Suprapubic skin (tissue), 4 donors: ENCODE results near the gene TCTN1. TPM values are rescaled to one million over a fixed set of nuclear protein-coding genes. Genes with fewer than 3 reads are reported as not detected.
"Not testable (repeated sequence)": the region's sequence is repeated elsewhere in the genome, so short reads cannot be mapped to it uniquely, and the experiment has no call there.

Experiments used
- DNase-seq, 2 donors: peaks; one replicate each; pipeline ENCODE4 v3.0.0-alpha.2; 2019; ENCODE audit warnings: low spot score in 2 of 2
- H3K27ac ChIP-seq: fragments of 200-600 bp; sonication (generic); one replicate; pipeline ENCODE4 v1.5.1; 2019
- H3K27me3 ChIP-seq: fragments of 200-600 bp; sonication (generic); one replicate; pipeline ENCODE4 v1.5.1; 2019
- H3K36me3 ChIP-seq: fragments of 200-600 bp; sonication (generic); one replicate; pipeline ENCODE4 v1.5.1; 2019
- H3K4me1 ChIP-seq: fragments of 200-600 bp; sonication (generic); one replicate; pipeline ENCODE4 v1.5.1; 2019
- H3K4me3 ChIP-seq: fragments of 200-600 bp; sonication (generic); one replicate; pipeline ENCODE4 v1.5.1; 2019; ENCODE audit warnings: mild to moderate bottlenecking
- H3K9me3 ChIP-seq: fragments of 200-600 bp; sonication (generic); one replicate; pipeline ENCODE4 v1.5.1; 2019
- EP300 ChIP-seq: sonication (generic); formaldehyde crosslinking; IDR thresholded peaks from one replicate; pipeline ENCODE4 v1.6.1; 2017; ENCODE audit warnings: antibody characterized with exemption
- POLR2A ChIP-seq, 2 donors: fragments of 450-650 bp; IDR thresholded peaks; one replicate each; pipeline ENCODE4 v1.6.1; 2017; ENCODE audit warnings: antibody characterized with exemption in 2 of 2, mild to moderate bottlenecking in 2 of 2, moderate library complexity in 2 of 2
- POLR2AphosphoS5 ChIP-seq, 3 donors: sonication (generic); formaldehyde crosslinking; IDR thresholded peaks; one replicate each; pipeline ENCODE4 v1.6.1; 2017; ENCODE audit warnings: antibody characterized with exemption in 3 of 3
- WGBS: methylation state at CpG from one replicate; pipeline ENCODE4 v1.1.5; 2018; 5-methylcytosine and 5-hydroxymethylcytosine counted together
- total RNA-seq, 4 donors: library from RNA; depleted of rRNA; stranded (reverse); fragments of >200 nt; gene quantifications; one replicate each; pipeline ENCODE4 v1.1.0, GENCODE V29; 2016
- TF ChIP-seq, protein P1 (sequence below), 2 donors: fragments of 200-600 bp in 1 of 2; fragments of 450-650 bp in 1 of 2; sonication (generic) in 1 of 2; IDR thresholded peaks; one replicate each; pipeline ENCODE4 v1.5.1; 2016 to 2019; ENCODE audit warnings: antibody characterized with exemption in 2 of 2, mild to moderate bottlenecking in 1 of 2, moderate library complexity in 1 of 2

TCTN1 gene
- total RNA-seq, 4 donors from 2014 or later = 18.9 to 46.4 (median 28.4) TPM

DNA sequence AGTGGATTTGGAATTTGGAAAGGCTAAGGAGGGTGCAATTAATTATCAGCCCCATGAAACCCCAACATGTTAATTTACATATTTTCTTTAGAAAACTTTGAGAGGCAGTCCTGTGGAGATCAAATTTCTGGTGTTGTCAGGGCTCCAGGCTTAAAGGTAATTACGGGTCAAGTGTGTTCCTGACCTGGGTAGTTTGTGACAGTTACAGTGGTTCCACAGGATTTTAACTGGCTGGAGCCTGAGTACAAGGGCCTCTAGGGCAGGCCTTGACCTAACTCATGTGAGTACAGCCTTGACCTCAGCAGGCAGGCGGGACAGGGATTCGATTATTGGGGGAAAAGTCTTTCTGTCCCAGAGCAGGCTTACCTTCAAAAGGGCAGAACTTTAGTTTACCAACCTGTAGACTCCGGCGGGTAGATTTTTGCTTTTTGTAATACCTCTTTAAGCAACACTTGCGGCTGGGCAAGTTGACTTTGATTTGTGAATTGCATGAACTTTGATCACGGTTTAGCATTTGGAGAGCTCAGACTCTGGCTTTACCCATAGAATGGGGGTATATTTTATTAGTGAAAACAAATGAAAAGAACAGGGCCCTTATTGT lies 22.4 kb upstream of the TCTN1 start:
- Histone ChIP-seq H3K27ac (peak overlapping the region; percentile 61), H3K4me3 (no peak overlapping the region), H3K4me1 (peaks cover 19% of the 10 kb centered on the region), H3K9me3 (no peaks in the 10 kb centered on the region), H3K36me3 (no peaks in the 10 kb centered on the region), H3K27me3 (no peaks in the 10 kb centered on the region)
- TF ChIP-seq EP300 = no peak
- no peak for TF ChIP-seq POLR2AphosphoS5 (IDR thresholded peaks at IDR 0.05)
- no peak for TF ChIP-seq POLR2A (IDR thresholded peaks at IDR 0.05)
- TF ChIP-seq, protein P1, sequence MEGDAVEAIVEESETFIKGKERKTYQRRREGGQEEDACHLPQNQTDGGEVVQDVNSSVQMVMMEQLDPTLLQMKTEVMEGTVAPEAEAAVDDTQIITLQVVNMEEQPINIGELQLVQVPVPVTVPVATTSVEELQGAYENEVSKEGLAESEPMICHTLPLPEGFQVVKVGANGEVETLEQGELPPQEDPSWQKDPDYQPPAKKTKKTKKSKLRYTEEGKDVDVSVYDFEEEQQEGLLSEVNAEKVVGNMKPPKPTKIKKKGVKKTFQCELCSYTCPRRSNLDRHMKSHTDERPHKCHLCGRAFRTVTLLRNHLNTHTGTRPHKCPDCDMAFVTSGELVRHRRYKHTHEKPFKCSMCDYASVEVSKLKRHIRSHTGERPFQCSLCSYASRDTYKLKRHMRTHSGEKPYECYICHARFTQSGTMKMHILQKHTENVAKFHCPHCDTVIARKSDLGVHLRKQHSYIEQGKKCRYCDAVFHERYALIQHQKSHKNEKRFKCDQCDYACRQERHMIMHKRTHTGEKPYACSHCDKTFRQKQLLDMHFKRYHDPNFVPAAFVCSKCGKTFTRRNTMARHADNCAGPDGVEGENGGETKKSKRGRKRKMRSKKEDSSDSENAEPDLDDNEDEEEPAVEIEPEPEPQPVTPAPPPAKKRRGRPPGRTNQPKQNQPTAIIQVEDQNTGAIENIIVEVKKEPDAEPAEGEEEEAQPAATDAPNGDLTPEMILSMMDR (IDR thresholded peaks at IDR 0.05) = no peak
- 80% methylated on average over 7 of the region's 7 CpGs for WGBS
- no peak for DNase-seq

DNA sequence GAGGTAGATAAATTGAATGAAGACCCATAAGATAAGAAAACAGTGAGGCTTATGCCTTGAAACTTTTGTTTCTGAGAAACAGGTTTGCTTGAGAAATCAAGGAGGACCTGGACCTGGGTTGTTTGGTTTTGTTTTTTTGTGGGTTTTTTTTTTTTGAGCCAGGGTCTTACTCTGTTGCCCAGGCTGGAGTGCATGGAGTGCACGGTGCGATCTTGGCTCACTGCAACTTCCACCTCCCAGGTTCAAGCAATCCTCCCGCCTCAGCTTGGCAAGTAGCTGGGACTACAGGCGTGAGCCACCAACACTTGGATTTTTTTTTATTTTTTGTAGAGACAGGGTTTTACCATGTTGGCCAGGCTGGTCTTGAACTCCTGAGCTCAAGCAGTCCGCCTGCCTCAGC lies 21.9 kb upstream of the TCTN1 start:
- H3K27ac ChIP-seq = no peak overlapping the region
- no peaks in the 10 kb centered on the region for H3K36me3 ChIP-seq
- peaks cover 19% of the 10 kb centered on the region for H3K4me1 ChIP-seq
- no peaks in the 10 kb centered on the region for H3K9me3 ChIP-seq
- no peak for TF ChIP-seq EP300
- no peak for TF ChIP-seq POLR2AphosphoS5 (IDR thresholded peaks at IDR 0.05)
- no peak for TF ChIP-seq POLR2A (IDR thresholded peaks at IDR 0.05)
- TF ChIP-seq, protein P1 (IDR thresholded peaks at IDR 0.05) = no peak
- no peak overlapping the region for H3K4me3 ChIP-seq
- DNase-seq = no peak
- no peaks in the 10 kb centered on the region for H3K27me3 ChIP-seq
- 92% methylated on average over 5 of the region's 5 CpGs for WGBS

DNA sequence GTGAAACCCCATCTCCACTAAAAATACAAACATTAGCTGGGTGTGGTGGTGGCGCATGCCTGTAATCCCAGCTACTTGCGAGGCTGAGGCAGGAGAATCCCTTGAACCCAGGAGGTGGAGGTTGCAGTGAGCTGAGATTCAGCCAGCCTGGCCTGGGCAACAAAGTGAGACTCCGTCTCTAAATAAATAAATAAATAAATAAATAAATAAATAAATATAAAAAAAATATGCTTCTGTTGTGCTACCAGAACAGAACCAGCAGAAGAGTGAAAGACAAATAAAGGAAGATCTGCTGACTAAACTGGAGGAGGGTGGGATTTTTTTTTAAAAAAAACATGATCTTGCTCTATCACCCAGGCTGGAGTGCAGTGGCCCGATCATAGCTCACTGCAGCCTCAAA lies 21.0 kb upstream of the TCTN1 start:
- H3K36me3 ChIP-seq, DNase-seq, H3K9me3 ChIP-seq, H3K27ac ChIP-seq, H3K4me3 ChIP-seq, H3K27me3 ChIP-seq: not testable (repeated sequence)
- WGBS = 88% methylated on average over 4 of the region's 4 CpGs
- peaks cover 19% of the 10 kb centered on the region for H3K4me1 ChIP-seq

DNA sequence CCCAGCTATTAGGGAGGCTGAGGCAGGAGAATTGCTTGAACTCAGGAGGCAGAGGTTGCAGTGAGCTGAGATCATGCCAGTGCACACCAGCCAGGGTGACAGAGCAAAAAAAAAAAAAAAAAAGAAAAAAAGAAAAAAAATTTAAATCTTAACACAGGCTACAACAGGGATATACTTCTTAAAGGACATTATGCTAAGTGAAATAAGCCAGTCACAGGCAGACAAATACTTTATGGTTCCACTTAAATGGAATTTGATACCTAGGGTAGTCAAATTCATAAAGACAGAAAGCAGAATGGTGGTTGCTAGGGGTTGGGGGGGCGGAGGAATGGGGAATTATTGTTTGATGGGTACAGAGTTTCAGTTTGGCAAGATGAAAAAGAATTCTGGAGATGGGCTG lies 16.0 kb upstream of the TCTN1 start:
- H3K27ac ChIP-seq = no peak overlapping the region
- no peak for DNase-seq
- TF ChIP-seq EP300 (no peak), POLR2AphosphoS5 (IDR thresholded peaks at IDR 0.05) (no peak), POLR2A (IDR thresholded peaks at IDR 0.05) (no peak)
- TF ChIP-seq, protein P1 (IDR thresholded peaks at IDR 0.05) = no peak
- H3K27me3 ChIP-seq = no peaks in the 10 kb centered on the region
- H3K9me3 ChIP-seq = no peaks in the 10 kb centered on the region
- no peak overlapping the region for H3K4me3 ChIP-seq
- 76% methylated on average over 1 of the region's 1 CpG for WGBS
- no peaks in the 10 kb centered on the region for H3K4me1 ChIP-seq
- no peaks in the 10 kb centered on the region for H3K36me3 ChIP-seq

DNA sequence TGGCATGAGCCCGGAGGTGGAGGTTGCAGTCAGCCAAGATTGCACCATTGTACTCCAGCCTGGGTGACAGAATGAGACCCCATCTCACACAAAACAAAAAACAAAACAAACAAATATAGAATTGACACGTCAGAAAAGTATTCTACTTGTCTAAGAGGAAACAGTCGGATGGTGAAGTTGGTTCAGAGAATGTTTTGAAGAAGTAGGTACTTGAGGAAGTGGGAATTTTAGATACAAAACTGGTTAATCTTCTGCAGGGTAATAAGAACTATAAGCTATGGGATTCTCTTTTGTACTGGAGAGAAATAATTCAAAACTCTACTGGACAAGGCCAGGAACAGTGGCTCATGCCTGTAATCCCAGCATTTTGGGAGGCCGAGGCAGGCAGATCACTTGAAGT lies 14.6 kb upstream of the TCTN1 start:
- Histone ChIP-seq H3K9me3 (no peaks in the 10 kb centered on the region), H3K27me3 (no peaks in the 10 kb centered on the region), H3K36me3 (no peaks in the 10 kb centered on the region), H3K4me1 (no peaks in the 10 kb centered on the region), H3K4me3 (no peak overlapping the region), H3K27ac (no peak overlapping the region)
- TF ChIP-seq EP300 (no peak), POLR2A (IDR thresholded peaks at IDR 0.05) (no peak), POLR2AphosphoS5 (IDR thresholded peaks at IDR 0.05) (no peak)
- TF ChIP-seq, protein P1 (IDR thresholded peaks at IDR 0.05) = no peak
- DNase-seq = no peak
- WGBS = 79% methylated on average over 4 of the region's 4 CpGs

DNA sequence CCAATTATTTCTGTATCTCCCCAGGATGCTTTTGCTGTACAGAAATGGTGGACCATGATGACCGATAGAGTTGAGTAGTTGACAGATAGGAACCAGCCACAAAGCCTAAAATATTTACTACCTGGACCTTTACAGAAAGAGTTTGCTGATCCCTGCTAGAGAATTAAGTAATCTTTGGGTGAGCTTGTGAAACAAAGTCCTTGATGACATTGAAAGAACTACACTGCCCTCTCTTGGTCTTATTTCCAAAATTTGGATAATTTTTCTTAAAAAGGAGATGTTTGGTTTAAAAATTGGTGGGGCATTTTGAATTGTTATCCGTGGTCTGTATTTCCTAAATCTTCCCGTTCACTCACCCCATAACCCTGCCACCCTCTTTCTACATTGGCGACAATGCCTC lies 13.7 kb upstream of the TCTN1 start:
- H3K27ac ChIP-seq = no peak overlapping the region
- WGBS = 42% methylated on average over 4 of the region's 4 CpGs

More for the DNA sequence above, 13.7 kb upstream of the TCTN1 start:
- no peaks in the 10 kb centered on the region for H3K27me3 ChIP-seq
- DNase-seq = no peak
- no peaks in the 10 kb centered on the region for H3K4me1 ChIP-seq
- TF ChIP-seq, protein P1 (IDR thresholded peaks at IDR 0.05) = peak in 1 of 2 donors; percentile 40
- no peak for TF ChIP-seq POLR2A (IDR thresholded peaks at IDR 0.05)
- TF ChIP-seq POLR2AphosphoS5 (IDR thresholded peaks at IDR 0.05) = no peak
- TF ChIP-seq EP300 = no peak
- H3K9me3 ChIP-seq = no peaks in the 10 kb centered on the region
- H3K4me3 ChIP-seq = no peak overlapping the region
- H3K36me3 ChIP-seq = no peaks in the 10 kb centered on the region
